H9 (cell line): ENCODE results near the gene LIAS. TPM values are rescaled to one million over a fixed set of nuclear protein-coding genes. Genes with fewer than 3 reads are reported as not detected.

ENCODE experiments used
- DNase-seq: peaks from one replicate; pipeline ENCODE4 v3.0.0-alpha.2; 2017
- H2AFZ ChIP-seq: one replicate; pipeline ENCODE4 v1.6.1; 2013; ENCODE audit warnings: mild to moderate bottlenecking, low read length, control low read depth, moderate library complexity
- H2AK5ac ChIP-seq: 2 replicates; pipeline ENCODE4 v1.6.1; 2013; ENCODE audit warnings: low read length, control low read depth, mixed read lengths; ENCODE audit not compliant: insufficient read length
- H2BK120ac ChIP-seq: one replicate; pipeline ENCODE4 v1.6.1; 2013; ENCODE audit warnings: low read depth, mild to moderate bottlenecking, low read length, control low read depth, inconsistent platforms; ENCODE audit not compliant: poor library complexity, severe bottlenecking
- H2BK12ac ChIP-seq: 2 replicates; pipeline ENCODE4 v1.6.1; 2013; ENCODE audit warnings: low read length, control low read depth, mixed read lengths, low read depth; ENCODE audit not compliant: insufficient read length
- H2BK15ac ChIP-seq: 2 replicates; pipeline ENCODE4 v1.6.1; 2013; ENCODE audit warnings: low read depth, low read length, control low read depth
- H2BK20ac ChIP-seq: one replicate; pipeline ENCODE4 v1.6.1; 2013; ENCODE audit warnings: low read depth, mild to moderate bottlenecking, low read length, control low read depth, inconsistent platforms; ENCODE audit not compliant: poor library complexity, severe bottlenecking
- H2BK5ac ChIP-seq: 2 replicates; pipeline ENCODE4 v1.6.1; 2013; ENCODE audit warnings: low read length, control low read depth, mixed read lengths; ENCODE audit not compliant: insufficient read length
- H3K14ac ChIP-seq: 2 replicates; pipeline ENCODE4 v1.6.1; 2013; ENCODE audit warnings: low read length, control low read depth; ENCODE audit not compliant: insufficient read depth
- H3K18ac ChIP-seq: 2 replicates; pipeline ENCODE4 v1.6.1; 2013; ENCODE audit warnings: low read depth, mild to moderate bottlenecking, mixed read lengths, low read length, control low read depth; ENCODE audit not compliant: insufficient read length
- H3K23ac ChIP-seq: 2 replicates; pipeline ENCODE4 v1.6.1; 2013; ENCODE audit warnings: low read length, control low read depth, mixed read lengths, low read depth; ENCODE audit not compliant: insufficient read length
- H3K23me2 ChIP-seq: 2 replicates; pipeline ENCODE4 v1.6.1; 2013; ENCODE audit warnings: low read depth, mild to moderate bottlenecking, mixed read lengths, low read length, control low read depth; ENCODE audit not compliant: insufficient read length, poor library complexity, severe bottlenecking
- H3K27ac ChIP-seq: 2 replicates; pipeline ENCODE4 v1.5.1; 2013; ENCODE audit warnings: low read length, control low read depth, mixed read lengths, low read depth; ENCODE audit not compliant: insufficient read length
- H3K27me3 ChIP-seq: 2 replicates; pipeline ENCODE4 v1.6.1; 2013; ENCODE audit warnings: low read length, control low read depth, inconsistent platforms; ENCODE audit not compliant: insufficient read depth
- H3K4ac ChIP-seq: 2 replicates; pipeline ENCODE4 v1.6.1; 2013; ENCODE audit warnings: low read depth, mild to moderate bottlenecking, control low read depth, inconsistent platforms, low read length, moderate library complexity
- H3K4me1 ChIP-seq: 2 replicates; pipeline ENCODE4 v1.6.1; 2013; ENCODE audit warnings: low read length, control low read depth, inconsistent platforms; ENCODE audit not compliant: insufficient read depth
- H3K4me2 ChIP-seq: 2 replicates; pipeline ENCODE4 v1.6.1; 2013; ENCODE audit warnings: low read length, control low read depth, mixed read lengths; ENCODE audit not compliant: insufficient read length, insufficient read depth
- H3K56ac ChIP-seq: 2 replicates; pipeline ENCODE4 v1.6.1; 2013; ENCODE audit warnings: low read depth, mild to moderate bottlenecking, mixed read lengths, low read length, control low read depth; ENCODE audit not compliant: insufficient read length
- H3K79me1 ChIP-seq: 2 replicates; pipeline ENCODE4 v1.6.1; 2013; ENCODE audit warnings: low read depth, mild to moderate bottlenecking, moderate library complexity, low read length, control low read depth, inconsistent platforms; ENCODE audit not compliant: insufficient read depth, poor library complexity, severe bottlenecking
- H3K79me2 ChIP-seq: 2 replicates; pipeline ENCODE4 v1.6.1; 2013; ENCODE audit warnings: low read length, control low read depth, inconsistent platforms; ENCODE audit not compliant: insufficient read depth
- H3K9ac ChIP-seq: 2 replicates; pipeline ENCODE4 v1.6.1; 2013; ENCODE audit warnings: low read length, control low read depth, mixed read lengths; ENCODE audit not compliant: insufficient read length; ENCODE audit errors: extremely low read depth
- H3K9me3 ChIP-seq: one replicate; pipeline ENCODE4 v1.6.1; 2013; ENCODE audit warnings: low read depth, low read length, inconsistent platforms; ENCODE audit not compliant: control insufficient read depth
- H3T11ph ChIP-seq: one replicate; pipeline ENCODE4 v1.6.1; 2013; ENCODE audit warnings: mild to moderate bottlenecking, low read length, control low read depth, inconsistent platforms
- H4K20me1 ChIP-seq: one replicate; pipeline ENCODE4 v1.6.1; 2013; ENCODE audit not compliant: control insufficient read depth, insufficient read length, insufficient read depth
- H4K5ac ChIP-seq: 2 replicates; pipeline ENCODE4 v1.6.1; 2013; ENCODE audit warnings: low read depth, mild to moderate bottlenecking, mixed read lengths, low read length, control low read depth; ENCODE audit not compliant: insufficient read length
- H4K8ac ChIP-seq: replicated peaks from 2 replicates; pipeline ENCODE4 v1.6.1; 2013; ENCODE audit warnings: low read length, control low read depth, mixed read lengths, low read depth; ENCODE audit not compliant: insufficient read length
- H4K91ac ChIP-seq: 2 replicates; pipeline ENCODE4 v1.6.1; 2013; ENCODE audit warnings: low read depth, mild to moderate bottlenecking, moderate library complexity, mixed read lengths, low read length, control low read depth; ENCODE audit not compliant: insufficient read length
- H3K27ac Mint-ChIP-seq, 3 experiments: 2 replicates in 2 of 3; 3 replicates in 1 of 3; pipeline ENCODE4 v1.8.0; 2020 to 2021; ENCODE audit warnings: mixed read lengths in 3 of 3, mild to moderate bottlenecking in 1 of 3, moderate library complexity in 1 of 3
- H3K27me3 Mint-ChIP-seq: 2 replicates; pipeline ENCODE4 v1.8.0; 2021; ENCODE audit warnings: low read depth, mild to moderate bottlenecking, moderate library complexity, mixed read lengths
- H3K36me3 Mint-ChIP-seq, 3 experiments: 2 replicates in 2 of 3; 3 replicates in 1 of 3; pipeline ENCODE4 v1.8.0; 2020 to 2021; ENCODE audit warnings: low read depth in 3 of 3, mixed read lengths in 3 of 3; ENCODE audit not compliant: insufficient read depth in 1 of 3
- H3K4me1 Mint-ChIP-seq, 2 experiments: 2 replicates each; pipeline ENCODE4 v1.8.0; 2020; ENCODE audit warnings: mixed read lengths in 2 of 2
- H3K4me3 Mint-ChIP-seq, 2 experiments: 2 replicates in 1 of 2; 3 replicates in 1 of 2; pipeline ENCODE4 v1.8.0; 2020 to 2021; ENCODE audit warnings: mild to moderate bottlenecking in 2 of 2, mixed read lengths in 2 of 2, moderate library complexity in 1 of 2
- H3K9me3 Mint-ChIP-seq, 2 experiments: 2 replicates in 1 of 2; 3 replicates in 1 of 2; pipeline ENCODE4 v1.8.0; 2020; ENCODE audit warnings: mild to moderate bottlenecking in 2 of 2, mixed read lengths in 2 of 2, moderate library complexity in 1 of 2
- CTCF ChIP-seq: fragments of 200-600 bp; sonication (generic); conservative IDR thresholded peaks from 3 replicates; pipeline ENCODE4 v1.8.0; 2021; ENCODE audit warnings: antibody characterized with exemption, mild to moderate bottlenecking
- WGBS: extraction: QIAGEN DNeasy Blood & Tissue Kit; methylation state at CpG from one replicate; pipeline ENCODE4 v1.1.7; 2013; ENCODE audit warnings: missing lambda C conversion rate, low lambda C conversion rate, mixed read lengths; ENCODE audit not compliant: insufficient read length; ENCODE audit errors: extremely low coverage; 5-methylcytosine and 5-hydroxymethylcytosine counted together
- total RNA-seq: library from RNA; stranded (reverse); gene quantifications from 2 replicates; pipeline ENCODE4 v1.2.1, GENCODE V29; 2021

The LIAS gene
- total RNA-seq, 1 experiment from 2014 or later: 18.5 TPM

GRCh38 chr4:39450618-39451017, 8.2 kb upstream of the LIAS start:
- no peak overlapping the region for H3K23ac ChIP-seq
- Mint-ChIP-seq H3K9me3 (no peaks in the 10 kb centered on the region), H3K27me3 (no peaks in the 10 kb centered on the region), H3K4me3 (no peak overlapping the region), H3K4me1 (peaks cover 3 to 10% of the 10 kb centered on the region in 2 experiments; a peak in 2 of 4 replicates), H3K27ac (peak overlapping the region in 1 of 3 experiments; percentile 80; a peak in 3 of 7 replicates), H3K36me3 (peaks cover 32 to 58% (median 45%) of the 10 kb centered on the region in 3 experiments)
- no peak overlapping the region for H4K5ac ChIP-seq
- no peak overlapping the region for H3K56ac ChIP-seq
- WGBS: no CpG with 5 or more reads among the region's 2 CpGs
- no peak overlapping the region for H2AFZ ChIP-seq
- H3K9me3 ChIP-seq: no peaks in the 10 kb centered on the region
- no peak overlapping the region for H2BK120ac ChIP-seq
- no peak overlapping the region for H3K18ac ChIP-seq
- no peak overlapping the region for H3K27ac ChIP-seq
- no peak for DNase-seq
- no peak overlapping the region for H2BK12ac ChIP-seq
- TF ChIP-seq CTCF: no peak
- H3K23me2 ChIP-seq: no peaks in the 10 kb centered on the region
- H4K91ac ChIP-seq: no peak overlapping the region
- no peaks in the 10 kb centered on the region for H3K79me1 ChIP-seq
- no peak overlapping the region for H3K4me2 ChIP-seq
- no peak overlapping the region for H2BK20ac ChIP-seq
- H3K79me2 ChIP-seq: no peaks in the 10 kb centered on the region
- H3K14ac ChIP-seq: no peak overlapping the region
- no peaks in the 10 kb centered on the region for H4K20me1 ChIP-seq
- H3K4me1 ChIP-seq: no peaks in the 10 kb centered on the region
- H2BK5ac ChIP-seq: no peak overlapping the region
- no peak overlapping the region for H3T11ph ChIP-seq
- no peak overlapping the region for H2AK5ac ChIP-seq
- H2BK15ac ChIP-seq: no peak overlapping the region
- H4K8ac ChIP-seq: no peak overlapping the region
- no peak overlapping the region for H3K9ac ChIP-seq
- no peaks in the 10 kb centered on the region for H3K27me3 ChIP-seq
- no peak overlapping the region for H3K4ac ChIP-seq
